MCF 10A (cell line): ENCODE measurements around the gene DIP2C. TPM values are rescaled to one million over a fixed set of nuclear protein-coding genes. Genes with fewer than 3 reads are reported as not detected.

Source experiments
- BruUV-seq: library from RNA; stranded (reverse); fragments of 400-500 nt; replicated peaks from 2 replicates; lab custom pipeline; 2021; lab: Mats Ljungman, UMichigan
- CTCF ChIA-PET: fragments of 300-600 bp; sonication (Branson Sonifier 250); formaldehyde crosslinking; extraction: SDS; loops from one replicate; lab custom pipeline; 2021; ENCODE audit warnings: antibody characterized with exemption, inconsistent platforms; lab: Yijun Ruan, JAX
- POLR2A ChIA-PET: fragments of 300-600, 350-650 bp; sonication (Branson Sonifier 250); formaldehyde crosslinking; extraction: SDS; loops from one replicate; lab custom pipeline; 2020; ENCODE audit warnings: antibody characterized with exemption, inconsistent platforms; lab: Yijun Ruan, JAX
- DNase-seq: peaks from one replicate; pipeline ENCODE4 v3.0.0-alpha.2; 2018; ENCODE audit not compliant: unreplicated experiment
- H3K27ac Mint-ChIP-seq: one replicate; pipeline ENCODE4 v1.8.0; 2022; ENCODE audit warnings: mild to moderate bottlenecking, low read depth, mixed read lengths; ENCODE audit not compliant: unreplicated experiment
- H3K27me3 Mint-ChIP-seq: one replicate; pipeline ENCODE4 v1.8.0; 2022; ENCODE audit warnings: mixed read lengths; ENCODE audit not compliant: insufficient read depth, unreplicated experiment
- H3K36me3 Mint-ChIP-seq: one replicate; pipeline ENCODE4 v1.8.0; 2022; ENCODE audit warnings: mild to moderate bottlenecking, moderate library complexity, mixed read lengths; ENCODE audit not compliant: insufficient read depth, unreplicated experiment
- H3K4me1 Mint-ChIP-seq: one replicate; pipeline ENCODE4 v1.8.0; 2022; ENCODE audit warnings: mixed read lengths; ENCODE audit not compliant: insufficient read depth, unreplicated experiment
- H3K4me3 Mint-ChIP-seq: one replicate; pipeline ENCODE4 v1.8.0; 2022; ENCODE audit warnings: mild to moderate bottlenecking, moderate library complexity, mixed read lengths; ENCODE audit not compliant: unreplicated experiment
- H3K9me3 Mint-ChIP-seq: one replicate; pipeline ENCODE4 v1.8.0; 2022; ENCODE audit warnings: mixed read lengths; ENCODE audit not compliant: unreplicated experiment
- CTCF ChIP-seq: fragments of 200-600 bp; IDR thresholded peaks from one replicate; pipeline ENCODE4 v1.8.0; 2022; ENCODE audit warnings: antibody characterized with exemption, mild to moderate bottlenecking; ENCODE audit not compliant: unreplicated experiment
- intact Hi-C: fragments of 100-400 bp; cut with micrococcal nuclease; formaldehyde crosslinking; loops from 2 replicates; pipeline ENCODE4 v1.14.1; 2022
- total RNA-seq: library from RNA; stranded (reverse); gene quantifications from 2 replicates; pipeline ENCODE4 v1.2.3, GENCODE V29; 2022

Gene DIP2C
- total RNA-seq, 1 experiment from 2014 or later = 0.37 TPM

GRCh38 chr10:652233-652632 lies 37.2 kb downstream of the DIP2C start:
- H3K4me3 Mint-ChIP-seq = no peak overlapping the region
- H3K9me3 Mint-ChIP-seq = no peaks in the 10 kb centered on the region
- H3K27me3 Mint-ChIP-seq = no peaks in the 10 kb centered on the region
- ChIA-PET POLR2A (no interaction called here), CTCF (no interaction called here)
- H3K4me1 Mint-ChIP-seq = no peaks in the 10 kb centered on the region
- H3K36me3 Mint-ChIP-seq = no peaks in the 10 kb centered on the region
- intact Hi-C loops = no loop called here
- no peak overlapping the region for H3K27ac Mint-ChIP-seq
- no peak for DNase-seq
- BruUV-seq = no TSS peak
- TF ChIP-seq CTCF = no peak

GRCh38 chr10:651692-652091 lies 37.8 kb downstream of the DIP2C start:
- no peak for DNase-seq
- no peak for TF ChIP-seq CTCF
- Mint-ChIP-seq H3K4me1 (no peaks in the 10 kb centered on the region), H3K27me3 (no peaks in the 10 kb centered on the region), H3K36me3 (no peaks in the 10 kb centered on the region), H3K27ac (no peak overlapping the region), H3K9me3 (no peaks in the 10 kb centered on the region), H3K4me3 (no peak overlapping the region)
- ChIA-PET CTCF (no interaction called here), POLR2A (no interaction called here)
- intact Hi-C loops = no loop called here
- no TSS peak for BruUV-seq

GRCh38 chr10:650886-651615 lies 38.4 kb downstream of the DIP2C start:
- CTCF ChIA-PET = no interaction called here
- no peak for TF ChIP-seq CTCF
- H3K36me3 Mint-ChIP-seq = no peaks in the 10 kb centered on the region
- H3K27ac Mint-ChIP-seq = no peak overlapping the region
- POLR2A ChIA-PET = no interaction called here
- intact Hi-C loops = no loop called here
- no TSS peak for BruUV-seq
- H3K27me3 Mint-ChIP-seq = no peaks in the 10 kb centered on the region
- H3K4me3 Mint-ChIP-seq = no peak overlapping the region
- DNase-seq = no peak
- no peaks in the 10 kb centered on the region for H3K9me3 Mint-ChIP-seq
- no peaks in the 10 kb centered on the region for H3K4me1 Mint-ChIP-seq

GRCh38 chr10:650441-650851 lies 39.0 kb downstream of the DIP2C start:
- DNase-seq = no peak
- no peak overlapping the region for H3K27ac Mint-ChIP-seq
- TF ChIP-seq CTCF = no peak
- no peaks in the 10 kb centered on the region for H3K36me3 Mint-ChIP-seq
- intact Hi-C loops = no loop called here
- POLR2A ChIA-PET = no interaction called here
- no peak overlapping the region for H3K4me3 Mint-ChIP-seq
- no peaks in the 10 kb centered on the region for H3K4me1 Mint-ChIP-seq
- no peaks in the 10 kb centered on the region for H3K27me3 Mint-ChIP-seq
- BruUV-seq = no TSS peak
- no peaks in the 10 kb centered on the region for H3K9me3 Mint-ChIP-seq
- CTCF ChIA-PET = no interaction called here
